DMS53 (cell line): Measurements from ENCODE around the gene CFAP90.

Source experiments
- DNase-seq: peaks from one replicate; lab custom pipeline; 2025; lab: John Stamatoyannopoulos, UW

The CFAP90 gene, protein sequence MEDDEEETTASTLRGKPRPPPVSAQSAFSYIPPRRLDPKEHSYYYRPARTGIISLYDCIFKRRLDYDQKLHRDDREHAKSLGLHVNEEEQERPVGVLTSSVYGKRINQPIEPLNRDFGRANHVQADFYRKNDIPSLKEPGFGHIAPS

GRCh38 chr5:7850395-7851239, at the start of gene CFAP90:
Gene CFAP90, minus strand, starts transcription at chr5:7851133. Its CDS starts 112 bp downstream, at chr5:7851021.
- peak; percentile 87 for DNase-seq

DNA sequence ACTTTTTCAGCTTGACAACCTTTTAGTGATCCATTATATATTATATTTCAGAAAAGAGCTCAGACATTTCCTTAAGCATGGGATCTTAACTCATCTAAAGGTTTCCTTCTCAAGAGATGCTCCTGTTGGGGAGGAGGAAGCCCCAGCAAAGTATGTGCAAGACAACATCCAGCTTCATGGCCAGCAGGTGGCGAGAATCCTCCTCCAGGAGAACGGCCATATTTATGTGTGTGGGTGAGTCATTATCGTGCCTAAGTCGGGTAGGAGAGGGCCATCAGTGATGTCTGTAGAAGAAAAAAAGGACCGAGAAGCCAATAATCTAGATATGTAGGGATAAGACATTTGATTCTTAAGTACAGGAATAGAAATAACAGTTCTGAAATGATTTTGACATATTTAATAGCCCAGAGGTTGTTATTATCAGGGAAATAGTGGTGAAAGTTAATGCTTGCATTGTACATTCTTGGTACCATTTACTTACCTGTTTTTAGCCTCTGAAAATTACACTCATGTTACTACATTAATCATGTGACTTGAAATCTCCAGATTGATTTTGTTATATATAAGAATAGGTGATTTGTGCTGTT, 46.2 kb upstream of the CFAP90 start:
- peak; percentile 73 for DNase-seq

- DNase-seq = no peak
Measured at GRCh38 chr5:7894860-7895259, 43.9 kb upstream of the CFAP90 start.

GRCh38 chr5:7894439-7894838, 43.5 kb upstream of the CFAP90 start:
- DNase-seq = no peak

GRCh38 chr5:7888901-7889300, 38.0 kb upstream of the CFAP90 start:
- DNase-seq = no peak

- peak; percentile 59 for DNase-seq
Measured at GRCh38 chr5:7886849-7887475, 36.0 kb upstream of the CFAP90 start.

DNA sequence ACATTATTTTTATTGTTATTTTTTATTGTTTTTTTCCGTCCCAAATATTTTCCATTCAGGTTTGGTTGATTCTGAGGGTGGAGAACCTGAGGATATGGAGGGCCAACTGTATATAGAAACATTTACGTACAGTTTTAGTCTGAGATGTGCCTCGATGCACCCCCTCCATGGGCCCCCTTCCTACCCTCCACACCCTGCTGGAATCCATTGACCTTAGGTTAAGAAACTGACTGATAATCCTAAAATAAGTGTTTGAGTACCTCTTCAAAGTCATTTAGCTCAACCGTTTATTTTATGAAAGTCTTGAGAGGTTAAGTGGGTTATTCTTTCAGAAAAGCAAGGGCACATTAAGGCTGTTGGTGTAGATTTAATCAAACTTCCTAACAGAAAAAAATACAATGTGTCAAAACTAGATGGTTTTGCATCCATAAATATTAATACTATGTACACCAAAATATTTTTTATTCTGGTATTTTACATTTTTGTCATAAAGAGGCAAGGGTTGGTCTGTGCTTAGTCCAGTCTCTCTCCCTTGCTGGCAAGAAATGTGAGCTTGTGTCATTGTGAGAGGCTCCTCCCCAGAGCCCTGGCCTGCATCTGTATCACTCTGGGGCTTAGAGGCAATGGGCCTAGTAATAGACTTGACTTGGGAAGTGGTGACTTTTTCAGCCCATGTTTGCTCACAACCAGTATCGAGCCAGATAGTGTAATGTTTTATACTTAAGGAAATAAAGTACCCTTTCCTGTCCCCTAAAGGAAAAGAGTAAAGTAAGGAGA, 33.7 kb upstream of the CFAP90 start:
- DNase-seq = no peak

DNA sequence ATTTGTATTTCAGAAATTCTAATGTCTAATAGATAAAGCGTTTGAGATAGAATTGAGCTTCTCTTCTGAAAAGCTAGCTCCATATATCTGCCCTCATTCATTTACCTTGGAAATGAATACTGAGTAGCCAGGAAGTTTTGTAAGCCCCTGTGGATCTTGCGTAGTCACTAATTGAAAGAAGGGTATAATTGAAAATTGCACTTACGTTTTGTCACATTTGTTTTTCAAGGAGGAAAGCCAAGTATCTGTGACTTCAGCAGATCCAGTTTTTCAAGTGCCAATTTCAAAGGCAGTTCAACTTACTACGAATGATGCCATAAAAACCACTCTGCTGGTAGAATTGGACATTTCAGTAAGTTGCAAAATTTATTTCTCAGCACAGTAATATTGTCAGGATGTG, 32.0 kb upstream of the CFAP90 start:
- DNase-seq = no peak

DNA sequence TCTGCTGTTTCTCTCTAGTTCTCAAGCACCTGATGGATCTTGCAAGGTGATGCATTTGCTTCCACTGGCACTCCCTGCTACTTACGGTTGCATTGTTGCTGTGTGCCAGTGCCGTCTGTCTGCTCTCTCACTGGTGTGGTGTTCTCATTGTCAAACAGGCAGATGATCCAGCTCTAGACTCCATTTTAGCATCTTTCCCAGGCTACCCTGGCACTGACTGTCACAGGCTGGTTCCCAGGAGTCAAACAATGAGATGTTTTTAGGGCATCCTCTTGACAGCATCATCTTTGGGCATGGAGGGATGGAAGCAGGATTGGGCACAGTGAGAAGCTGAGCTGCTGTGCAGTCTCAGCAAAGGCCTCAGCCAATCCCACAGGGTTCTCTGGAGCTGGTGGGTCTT, 30.9 kb upstream of the CFAP90 start:
- no peak for DNase-seq

- no peak for DNase-seq
Measured at GRCh38 chr5:7881091-7881490, 30.2 kb upstream of the CFAP90 start.

DNA sequence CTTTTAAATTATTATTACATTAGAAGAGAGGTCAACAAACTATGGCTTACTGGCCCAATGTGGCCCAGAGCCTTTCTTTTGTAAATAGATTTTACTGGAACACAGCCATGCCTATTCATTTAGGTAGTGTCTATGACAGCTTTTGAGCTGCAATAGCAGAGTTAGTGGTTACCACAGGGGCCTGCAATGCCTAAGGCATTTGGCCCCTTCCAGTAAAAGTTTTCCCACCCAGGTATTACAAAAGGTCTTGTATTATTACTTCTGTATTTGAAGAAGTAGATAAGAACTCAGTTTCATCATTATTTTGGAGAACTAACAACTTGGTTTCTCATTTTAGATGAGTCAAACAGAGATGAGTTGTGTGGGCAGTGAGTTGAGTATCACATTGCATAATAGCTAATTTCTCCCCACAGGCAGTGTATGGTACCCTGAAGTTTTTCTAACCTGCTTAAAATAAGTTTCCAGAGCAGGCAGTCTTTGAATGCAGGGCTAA, 27.5 kb upstream of the CFAP90 start:
- DNase-seq = no peak

DNA sequence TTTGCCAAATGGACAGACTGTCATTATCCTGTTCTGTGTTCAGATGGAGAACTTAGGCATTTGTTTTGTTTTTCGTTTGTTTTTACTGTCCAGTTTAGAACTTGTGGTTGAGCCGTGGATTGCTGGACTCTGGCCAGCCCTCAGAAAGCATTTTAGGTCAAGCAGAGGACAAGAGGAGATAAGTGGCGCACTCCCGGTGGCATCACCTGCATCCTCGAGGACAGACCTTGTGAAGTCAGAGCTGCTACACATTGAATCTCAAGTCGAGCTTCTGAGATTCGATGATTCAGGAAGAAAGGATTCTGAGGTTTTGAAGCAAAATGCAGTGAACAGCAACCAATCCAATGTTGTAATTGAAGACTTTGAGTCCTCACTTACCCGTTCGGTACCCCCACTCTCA, 26.9 kb upstream of the CFAP90 start:
- DNase-seq = peak; percentile 47

GRCh38 chr5:7876867-7877266, 25.9 kb upstream of the CFAP90 start:
- DNase-seq = no peak

- no peak for DNase-seq
Measured at GRCh38 chr5:7875151-7875550, 24.2 kb upstream of the CFAP90 start.

GRCh38 chr5:7874639-7875038, 23.7 kb upstream of the CFAP90 start:
- DNase-seq = no peak

GRCh38 chr5:7873216-7873615, 22.3 kb upstream of the CFAP90 start:
- DNase-seq = no peak

GRCh38 chr5:7872517-7873130, 21.7 kb upstream of the CFAP90 start:
- DNase-seq = no peak

- no peak for DNase-seq
Measured at GRCh38 chr5:7871653-7872052, 20.7 kb upstream of the CFAP90 start.

DNA sequence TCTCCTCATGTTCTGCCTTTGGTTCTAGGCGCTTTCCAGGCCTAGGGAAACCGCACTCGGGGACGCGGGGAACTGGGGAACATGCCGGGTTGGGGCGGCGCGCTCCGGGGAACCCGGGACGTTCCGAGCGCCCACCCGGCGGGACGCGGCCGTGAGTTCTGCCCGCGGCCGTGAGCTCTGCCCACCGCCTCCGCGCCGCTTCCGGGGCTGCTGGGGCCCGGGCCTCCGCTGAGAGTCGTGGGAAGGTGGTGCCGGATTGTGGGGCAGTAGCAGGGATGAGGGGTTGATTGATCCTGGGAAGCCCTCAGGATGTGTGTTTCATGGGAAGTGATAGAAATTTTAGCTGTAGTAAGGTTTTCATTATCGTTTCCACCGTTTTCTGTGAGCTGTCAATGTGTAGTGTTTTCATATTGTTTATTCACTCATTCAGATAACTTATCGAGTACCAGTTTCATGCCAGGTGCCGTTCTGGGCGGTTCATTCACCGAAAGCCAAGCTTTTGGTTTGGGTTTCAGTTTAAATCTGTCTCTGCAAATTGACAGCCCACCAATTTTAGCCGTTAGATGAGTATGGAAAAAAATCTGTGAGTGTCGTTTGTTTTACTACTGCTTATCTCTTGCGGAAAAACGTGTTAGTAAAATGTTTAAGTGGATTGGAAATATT, 18.7 kb upstream of the CFAP90 start:
- peak; percentile 61 for DNase-seq

DNA sequence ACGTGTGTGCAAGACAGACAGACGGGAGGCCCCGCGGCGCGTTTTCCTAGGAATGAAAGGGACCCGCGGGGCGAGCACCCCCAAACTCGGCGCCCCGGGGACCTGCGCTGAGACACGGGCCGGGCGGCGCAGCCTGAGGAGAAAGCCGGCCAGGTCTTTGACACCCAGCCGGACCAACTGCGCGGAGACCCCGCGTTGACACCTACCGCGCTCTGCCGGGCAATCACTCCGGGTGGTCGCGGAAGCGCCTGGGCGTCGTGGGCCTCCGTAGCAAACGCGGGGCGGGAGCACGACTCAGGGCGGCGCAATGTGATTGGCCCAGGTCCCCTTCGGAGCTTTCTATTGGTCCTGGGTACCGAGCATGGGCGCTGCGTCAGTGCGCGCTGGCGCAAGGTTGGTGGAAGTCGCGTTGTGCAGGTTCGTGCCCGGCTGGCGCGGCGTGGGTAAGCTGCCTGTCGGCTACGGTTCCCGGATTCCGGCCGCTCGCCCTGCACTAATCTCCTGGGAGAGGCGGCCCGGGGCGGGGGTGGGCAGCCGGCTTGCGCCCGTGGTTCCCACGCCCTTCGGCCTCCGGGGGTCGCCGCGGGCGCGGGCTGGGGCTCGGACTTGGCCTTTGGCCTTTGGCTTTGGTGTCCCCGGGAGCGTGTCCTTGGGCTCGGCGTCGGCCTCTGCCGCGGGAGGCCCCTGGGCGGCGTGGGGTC, 18.0 kb upstream of the CFAP90 start, which contains the start of the genes FASTKD3 and MTRR:
FASTKD3 (minus strand) TSS at position 259 of the 701 bp plus-strand sequence. CDS start 948 bp downstream, outside the sequence.
MTRR (plus strand) TSS at position 376 of the 701 bp plus-strand sequence. CDS start 1,647 bp downstream, outside the sequence.
- DNase-seq = peak; percentile 97
